ENCODE measurements around the gene CTTNBP2.

The CTTNBP2 gene

DNA sequence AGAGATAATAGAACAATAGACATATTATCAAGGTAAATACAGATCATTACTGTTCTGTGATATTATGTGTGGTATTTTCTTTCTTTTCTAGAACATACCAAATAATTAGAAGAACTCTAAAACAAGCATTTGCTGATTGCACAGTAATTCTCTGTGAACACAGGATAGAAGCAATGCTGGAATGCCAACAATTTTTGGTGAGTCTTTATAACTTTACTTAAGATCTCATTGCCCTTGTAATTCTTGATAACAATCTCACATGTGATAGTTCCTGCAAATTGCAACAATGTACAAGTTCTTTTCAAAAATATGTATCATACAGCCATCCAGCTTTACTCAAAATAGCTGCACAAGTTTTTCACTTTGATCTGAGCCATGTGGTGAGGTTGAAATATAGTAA is 207.9 kb downstream of the CTTNBP2 start:
- H3K4me3 ChIP-seq (ENCODE audit: low read depth, low read length): no peak overlapping the region

DNA sequence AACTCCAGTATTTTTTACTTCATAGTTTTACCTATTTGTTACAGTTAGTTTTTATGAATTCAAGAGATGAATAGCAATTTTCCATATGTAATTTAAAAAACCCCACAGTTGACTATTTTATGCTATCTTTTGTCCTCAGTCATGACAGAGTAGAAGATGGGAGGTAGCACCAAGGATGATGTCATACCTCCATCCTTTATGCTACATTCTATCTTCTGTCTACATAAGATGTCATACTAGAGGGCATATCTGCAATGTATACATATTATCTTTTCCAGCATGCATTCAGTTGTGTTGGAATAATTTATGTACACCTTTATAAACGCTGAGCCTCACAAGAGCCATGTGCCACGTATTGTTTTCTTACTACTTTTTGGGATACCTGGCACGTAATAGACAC is 209.2 kb downstream of the CTTNBP2 start:
- no peak overlapping the region for H3K4me3 ChIP-seq (ENCODE audit: low read depth, low read length)

GRCh38 chr7:117661328-117661727 is 211.9 kb downstream of the CTTNBP2 start:
- no peak overlapping the region for H3K4me3 ChIP-seq (ENCODE audit: low read depth, low read length)

Data from iPS-11a (cell line).